CD4-positive, alpha-beta memory T cell (primary cell): ENCODE data around the gene TRAF7. TPM values are rescaled to one million over a fixed set of nuclear protein-coding genes. Genes with fewer than 3 reads are reported as not detected.

Source experiments
- CTCF ChIA-PET: fragments of 350-600 bp; sonication (Branson Sonifier 250); formaldehyde crosslinking; loops from one replicate; lab custom pipeline; 2021; ENCODE audit warnings: inconsistent platforms; ENCODE audit not compliant: partially characterized antibody; lab: Charles Lee
- POLR2A ChIA-PET: fragments of 350-600 bp; sonication (Branson Sonifier 250); formaldehyde crosslinking; loops from one replicate; lab custom pipeline; 2021; ENCODE audit not compliant: partially characterized antibody; lab: Charles Lee
- DNase-seq, 5 donors: peaks; one replicate each; pipeline versions ENCODE4 v3.0.0 to v3.0.0-alpha.2; 2020 to 2022; ENCODE audit warnings: mixed read lengths in 1 of 5
- H3K27ac ChIP-seq: one replicate; pipeline ENCODE4 v1.7.0; 2013; ENCODE audit warnings: low read depth, low read length
- H3K27me3 ChIP-seq: 2 replicates; pipeline ENCODE4 v1.7.0; 2013; ENCODE audit warnings: mild to moderate bottlenecking, low read length, moderate library complexity; ENCODE audit not compliant: insufficient read depth
- H3K36me3 ChIP-seq: 2 replicates; pipeline ENCODE4 v1.7.0; 2013; ENCODE audit warnings: mild to moderate bottlenecking, low read length, moderate library complexity; ENCODE audit not compliant: insufficient read depth
- H3K4me1 ChIP-seq: 2 replicates; pipeline ENCODE4 v1.7.0; 2013; ENCODE audit warnings: mild to moderate bottlenecking, low read length, moderate library complexity; ENCODE audit not compliant: insufficient read depth
- H3K4me3 ChIP-seq, 2 donors: one replicate each; pipeline ENCODE4 v1.7.0; 2013; ENCODE audit warnings: low read length in 2 of 2, mild to moderate bottlenecking in 1 of 2
- H3K9me3 ChIP-seq, 2 donors: one replicate each; pipeline ENCODE4 v1.7.0; 2013; ENCODE audit warnings: low read length in 2 of 2, control low read depth in 1 of 2; ENCODE audit not compliant: control insufficient read depth in 1 of 2
- H3K27ac Mint-ChIP-seq, 7 donors: one replicate each; pipeline ENCODE4 v1.8.0; 2020 to 2021; ENCODE audit warnings: mixed read lengths in 7 of 7, mild to moderate bottlenecking in 6 of 7, inconsistent platforms in 3 of 7, moderate library complexity in 3 of 7
- H3K27me3 Mint-ChIP-seq, 2 donors: one replicate each; pipeline ENCODE4 v1.8.0; 2020 to 2021; ENCODE audit warnings: mixed read lengths in 2 of 2
- H3K36me3 Mint-ChIP-seq, 2 donors: one replicate each; pipeline ENCODE4 v1.8.0; 2020 to 2021; ENCODE audit warnings: mixed read lengths in 2 of 2, inconsistent platforms in 1 of 2, mild to moderate bottlenecking in 1 of 2
- H3K4me1 Mint-ChIP-seq, 4 donors: one replicate each; pipeline ENCODE4 v1.8.0; 2020 to 2021; ENCODE audit warnings: mixed read lengths in 4 of 4, mild to moderate bottlenecking in 1 of 4
- H3K4me3 Mint-ChIP-seq, 8 donors: one replicate each; pipeline ENCODE4 v1.8.0; 2020 to 2021; ENCODE audit warnings: mixed read lengths in 8 of 8, mild to moderate bottlenecking in 7 of 8, moderate library complexity in 6 of 8, inconsistent platforms in 3 of 8
- H3K9me3 Mint-ChIP-seq, 8 donors: one replicate each; pipeline ENCODE4 v1.8.0; 2020 to 2021; ENCODE audit warnings: mixed read lengths in 8 of 8, mild to moderate bottlenecking in 5 of 8, inconsistent platforms in 3 of 8, moderate library complexity in 1 of 8
- intact Hi-C: fragments of 100-400 bp; cut with micrococcal nuclease; formaldehyde crosslinking; loops from one replicate; pipeline ENCODE4 v1.15.1; 2023
- polyA plus RNA-seq, 2 donors: library from polyadenylated mRNA; unstranded; fragments of 300-500 nt; fragmentation: Illumina TruSeq; gene quantifications; one replicate each; pipeline ENCODE4 v1.2.3, GENCODE V29; 2021
- total RNA-seq, 2 experiments: library from RNA; stranded (reverse); gene quantifications; one replicate each; pipeline ENCODE4 v1.2.3, GENCODE V29; 2021

TRAF7 gene
- total and polyA plus RNA-seq, 4 experiments from 2014 or later, result 1.9 to 41.9 (median 24.9) TPM

- no peaks in the 10 kb centered on the region for H3K9me3 Mint-ChIP-seq
- H3K9me3 ChIP-seq, result no peaks in the 10 kb centered on the region
- no peak for DNase-seq
- H3K27ac ChIP-seq, result no peak overlapping the region
- ChIA-PET CTCF (no interaction called here), POLR2A (no interaction called here)
- peaks cover 13% of the 10 kb centered on the region for H3K36me3 ChIP-seq
- H3K4me3 Mint-ChIP-seq, result no peak overlapping the region
- no peak overlapping the region for H3K27ac Mint-ChIP-seq
- no peaks in the 10 kb centered on the region for H3K4me1 Mint-ChIP-seq
- H3K4me3 ChIP-seq, result no peak overlapping the region
- no peaks in the 10 kb centered on the region for H3K4me1 ChIP-seq
- intact Hi-C loops, result no loop called here
- H3K27me3 Mint-ChIP-seq, result no peaks in the 10 kb centered on the region
- H3K36me3 Mint-ChIP-seq, result peaks cover 3 to 18% of the 10 kb centered on the region in 2 donors
- H3K27me3 ChIP-seq, result no peaks in the 10 kb centered on the region
These were observed 14.5 kb downstream of the TRAF7 start for GRCh38 chr16:2170080-2170479.

GRCh38 chr16:2170587-2171435 is 15.2 kb downstream of the TRAF7 start:
- CTCF ChIA-PET, result no interaction called here
- intact Hi-C loops, result no loop called here

GRCh38 chr16:2171601-2172178 is 16.1 kb downstream of the TRAF7 start:
- Mint-ChIP-seq H3K27me3 (no peaks in the 10 kb centered on the region), H3K36me3 (peaks cover 0 to 22% of the 10 kb centered on the region in 2 donors), H3K4me3 (no peak overlapping the region), H3K27ac (no peak overlapping the region), H3K9me3 (no peaks in the 10 kb centered on the region), H3K4me1 (no peaks in the 10 kb centered on the region)
- no peaks in the 10 kb centered on the region for H3K9me3 ChIP-seq
- peaks cover 13% of the 10 kb centered on the region for H3K36me3 ChIP-seq
- no peak for DNase-seq
- no peaks in the 10 kb centered on the region for H3K27me3 ChIP-seq
- no peaks in the 10 kb centered on the region for H3K4me1 ChIP-seq
- H3K27ac ChIP-seq, result no peak overlapping the region
- POLR2A ChIA-PET, result interaction anchor here (0.9 kb wide), 1 partner anchor 44 kb away, joined by 3 read pairs; no protein-coding TSS in a partner anchor
- intact Hi-C loops, result no loop called here
- CTCF ChIA-PET, result no interaction called here
- no peak overlapping the region for H3K4me3 ChIP-seq

More at GRCh38 chr16:2170587-2171435, 15.2 kb downstream of the TRAF7 start:
- Histone ChIP-seq H3K36me3 (peaks cover 13% of the 10 kb centered on the region), H3K27ac (no peak overlapping the region), H3K27me3 (no peaks in the 10 kb centered on the region), H3K4me1 (no peaks in the 10 kb centered on the region), H3K4me3 (no peak overlapping the region), H3K9me3 (no peaks in the 10 kb centered on the region)
- no peaks in the 10 kb centered on the region for H3K4me1 Mint-ChIP-seq
- no peaks in the 10 kb centered on the region for H3K27me3 Mint-ChIP-seq
- no peaks in the 10 kb centered on the region for H3K9me3 Mint-ChIP-seq
- peaks cover 3 to 19% of the 10 kb centered on the region in 2 donors for H3K36me3 Mint-ChIP-seq
- POLR2A ChIA-PET, result no interaction called here
- H3K4me3 Mint-ChIP-seq, result no peak overlapping the region
- no peak overlapping the region for H3K27ac Mint-ChIP-seq
- no peak for DNase-seq

GRCh38 chr16:2172688-2173335 is 17.2 kb downstream of the TRAF7 start:
- H3K27me3 Mint-ChIP-seq, result no peaks in the 10 kb centered on the region
- Histone ChIP-seq H3K36me3 (peaks cover 11% of the 10 kb centered on the region), H3K4me1 (no peaks in the 10 kb centered on the region), H3K4me3 (no peak overlapping the region), H3K27ac (no peak overlapping the region), H3K9me3 (no peaks in the 10 kb centered on the region), H3K27me3 (no peaks in the 10 kb centered on the region)
- no peak overlapping the region for H3K27ac Mint-ChIP-seq
- H3K4me3 Mint-ChIP-seq, result no peak overlapping the region
- ChIA-PET POLR2A (interaction anchor here (0.8 to 0.9 kb wide), 2 partner anchors 32 to 43 kb away, joined by 3 to 4 read pairs; partner anchors contain the start of gene MLST8), CTCF (no interaction called here)
- peaks cover 0 to 22% of the 10 kb centered on the region in 2 donors for H3K36me3 Mint-ChIP-seq
- intact Hi-C loops, result no loop called here
- DNase-seq, result no peak
- H3K4me1 Mint-ChIP-seq, result no peaks in the 10 kb centered on the region
- no peaks in the 10 kb centered on the region for H3K9me3 Mint-ChIP-seq

GRCh38 chr16:2173366-2173765 is 17.8 kb downstream of the TRAF7 start:
- ChIA-PET POLR2A (interaction anchor here (0.8 kb wide), 1 partner anchor 32 kb away, joined by 4 read pairs; the partner anchor contains the start of gene MLST8), CTCF (no interaction called here)
- no peak overlapping the region for H3K27ac Mint-ChIP-seq
- H3K36me3 Mint-ChIP-seq, result peaks cover 0 to 20% of the 10 kb centered on the region in 2 donors
- no peaks in the 10 kb centered on the region for H3K27me3 ChIP-seq
- no peak overlapping the region for H3K27ac ChIP-seq
- intact Hi-C loops, result no loop called here
- H3K9me3 ChIP-seq, result no peaks in the 10 kb centered on the region
- H3K4me3 ChIP-seq, result no peak overlapping the region
- H3K27me3 Mint-ChIP-seq, result no peaks in the 10 kb centered on the region
- no peaks in the 10 kb centered on the region for H3K4me1 ChIP-seq
- no peak overlapping the region for H3K4me3 Mint-ChIP-seq
- peaks cover 6% of the 10 kb centered on the region for H3K36me3 ChIP-seq
- H3K9me3 Mint-ChIP-seq, result no peaks in the 10 kb centered on the region
- no peaks in the 10 kb centered on the region for H3K4me1 Mint-ChIP-seq
- no peak for DNase-seq

- ChIA-PET POLR2A (no interaction called here), CTCF (no interaction called here)
- no peak overlapping the region for H3K4me3 Mint-ChIP-seq
- Histone ChIP-seq H3K4me1 (no peaks in the 10 kb centered on the region), H3K36me3 (peaks cover 4% of the 10 kb centered on the region), H3K27me3 (no peaks in the 10 kb centered on the region), H3K9me3 (no peaks in the 10 kb centered on the region), H3K27ac (no peak overlapping the region), H3K4me3 (no peak overlapping the region)
- H3K36me3 Mint-ChIP-seq, result peaks cover 0 to 19% of the 10 kb centered on the region in 2 donors
- H3K4me1 Mint-ChIP-seq, result no peaks in the 10 kb centered on the region
- no peaks in the 10 kb centered on the region for H3K27me3 Mint-ChIP-seq
- intact Hi-C loops, result no loop called here
- no peak overlapping the region for H3K27ac Mint-ChIP-seq
- no peaks in the 10 kb centered on the region for H3K9me3 Mint-ChIP-seq
- DNase-seq, result no peak
These were observed 18.3 kb downstream of the TRAF7 start for GRCh38 chr16:2173916-2174315.
